Measurements from ENCODE around the gene GOLGA6A. TPM values are rescaled to one million over a fixed set of nuclear protein-coding genes. Genes with fewer than 3 reads are reported as not detected.
"Not testable (repeated sequence)": the region's sequence is repeated elsewhere in the genome, so short reads cannot be mapped to it uniquely, and the experiment has no call there.

Gene GOLGA6A
- polyA plus RNA-seq, 3 donors from 2014 or later, result not detected

- not testable (repeated sequence) for H3K27me3 Mint-ChIP-seq (ENCODE audit: low read depth in 3 of 3); H3K36me3 Mint-ChIP-seq; H3K4me1 Mint-ChIP-seq; H3K9me3 Mint-ChIP-seq; H3K27ac Mint-ChIP-seq; H3K4me3 Mint-ChIP-seq
- DNase-seq, result peak in 1 of 3 donors; percentile 7
These were observed 9.6 kb downstream of the GOLGA6A start for GRCh38 chr15:74072614-74073337.

GRCh38 chr15:74072132-74072531 is 10.2 kb downstream of the GOLGA6A start:
- H3K9me3 Mint-ChIP-seq; DNase-seq; H3K36me3 Mint-ChIP-seq; H3K27ac Mint-ChIP-seq; H3K4me1 Mint-ChIP-seq; H3K4me3 Mint-ChIP-seq; H3K27me3 Mint-ChIP-seq (ENCODE audit: low read depth in 3 of 3): not testable (repeated sequence)

GRCh38 chr15:74071645-74072044 is 10.7 kb downstream of the GOLGA6A start:
- not testable (repeated sequence) for H3K4me3 Mint-ChIP-seq; H3K9me3 Mint-ChIP-seq; H3K27me3 Mint-ChIP-seq (ENCODE audit: low read depth in 3 of 3); DNase-seq; H3K4me1 Mint-ChIP-seq; H3K36me3 Mint-ChIP-seq; H3K27ac Mint-ChIP-seq

GRCh38 chr15:74065684-74066411 is 16.5 kb downstream of the GOLGA6A start:
- peak; percentile 42 to 61 (median 45) for DNase-seq
- H3K4me1 Mint-ChIP-seq, H3K27ac Mint-ChIP-seq: not testable (repeated sequence)

DNA sequence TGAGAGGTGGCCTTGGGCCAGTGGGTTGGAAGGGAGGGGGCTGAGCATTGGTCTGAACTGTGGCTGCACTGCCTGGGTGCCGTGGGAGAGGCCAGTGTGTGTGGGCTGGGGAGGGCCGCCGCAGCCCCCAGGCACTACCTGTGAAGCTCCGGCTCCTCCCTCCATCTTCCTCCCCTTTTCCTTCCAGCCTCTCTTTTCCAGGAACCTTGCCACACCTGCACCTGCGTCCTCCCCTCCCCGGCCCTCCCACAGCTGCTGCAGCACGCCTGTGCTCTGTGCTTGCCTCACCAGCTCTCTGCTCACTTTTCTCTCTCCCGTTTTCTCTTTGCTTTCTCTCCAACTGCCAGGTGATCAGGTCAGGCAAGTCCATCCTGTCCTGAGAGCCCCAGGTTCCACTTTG is 17.5 kb downstream of the GOLGA6A start:
- H3K27me3 Mint-ChIP-seq (ENCODE audit: low read depth in 3 of 3); H3K4me1 Mint-ChIP-seq; H3K27ac Mint-ChIP-seq; H3K9me3 Mint-ChIP-seq; H3K36me3 Mint-ChIP-seq; DNase-seq; H3K4me3 Mint-ChIP-seq: not testable (repeated sequence)

More at GRCh38 chr15:74065684-74066411, 16.5 kb downstream of the GOLGA6A start:
- H3K4me3 Mint-ChIP-seq; H3K36me3 Mint-ChIP-seq; H3K9me3 Mint-ChIP-seq; H3K27me3 Mint-ChIP-seq (ENCODE audit: low read depth in 3 of 3): not testable (repeated sequence)

DNA sequence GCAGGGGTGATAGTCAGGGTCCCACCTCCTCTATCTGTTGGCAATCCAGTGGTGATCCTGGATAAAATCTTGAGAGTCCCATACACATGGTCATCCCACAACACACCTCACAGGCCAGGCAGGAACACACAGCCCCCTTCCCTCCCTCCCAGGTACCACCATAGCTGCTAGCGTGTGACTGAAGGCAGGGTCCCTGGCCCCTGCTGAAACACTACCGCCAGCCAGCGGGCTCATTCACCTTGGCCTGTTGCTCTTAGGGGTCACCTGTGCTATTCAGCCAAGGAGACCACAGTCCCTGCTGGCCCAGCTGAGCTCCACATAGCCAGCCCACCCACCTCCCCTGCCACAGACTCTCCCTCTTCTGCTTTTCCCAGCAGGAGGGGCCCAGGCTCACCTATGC is 18.2 kb downstream of the GOLGA6A start:
- not testable (repeated sequence) for DNase-seq, H3K9me3 Mint-ChIP-seq

DNA sequence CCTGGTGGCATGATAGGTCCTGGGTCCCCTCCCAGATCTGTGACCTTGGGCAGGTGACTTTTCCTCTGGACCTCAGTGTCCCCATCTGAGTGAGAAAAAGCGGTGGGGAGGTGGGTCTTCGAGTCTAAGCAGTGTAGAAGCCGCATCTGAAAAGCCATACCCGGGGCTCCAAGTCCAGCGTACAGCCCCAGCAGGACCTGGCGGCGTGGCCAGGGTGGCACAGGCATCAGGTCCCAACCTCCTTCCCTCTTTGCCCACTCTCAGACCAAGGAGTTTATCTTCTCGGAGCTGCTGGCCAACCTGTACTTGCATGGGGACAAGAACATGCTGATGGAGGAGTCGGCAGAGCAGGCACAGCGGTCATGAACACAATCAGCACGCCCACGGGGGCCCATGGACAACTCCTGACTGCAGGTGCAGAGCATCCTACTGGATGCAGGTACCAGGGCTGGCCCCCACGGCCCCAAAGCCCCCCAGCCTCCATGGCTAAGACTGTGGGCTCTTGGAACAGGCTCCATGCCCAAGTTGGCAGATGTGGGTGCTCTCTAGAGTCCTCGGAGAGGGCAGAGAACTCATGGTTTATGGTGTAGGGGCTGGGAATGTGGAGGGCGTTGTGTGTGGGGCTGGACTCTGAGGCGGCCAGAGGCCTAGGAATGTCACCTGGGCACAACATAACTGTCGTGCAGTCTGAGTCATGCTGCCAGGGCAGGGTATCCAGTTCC is 18.8 kb downstream of the GOLGA6A start:
- not testable (repeated sequence) for H3K9me3 Mint-ChIP-seq; H3K4me1 Mint-ChIP-seq; H3K36me3 Mint-ChIP-seq; H3K27ac Mint-ChIP-seq; H3K4me3 Mint-ChIP-seq; DNase-seq; H3K27me3 Mint-ChIP-seq (ENCODE audit: low read depth in 3 of 3)

More for the DNA sequence above, 18.2 kb downstream of the GOLGA6A start:
- not testable (repeated sequence) for H3K4me1 Mint-ChIP-seq; H3K27ac Mint-ChIP-seq; H3K4me3 Mint-ChIP-seq; H3K36me3 Mint-ChIP-seq; H3K27me3 Mint-ChIP-seq (ENCODE audit: low read depth in 3 of 3)

DNA sequence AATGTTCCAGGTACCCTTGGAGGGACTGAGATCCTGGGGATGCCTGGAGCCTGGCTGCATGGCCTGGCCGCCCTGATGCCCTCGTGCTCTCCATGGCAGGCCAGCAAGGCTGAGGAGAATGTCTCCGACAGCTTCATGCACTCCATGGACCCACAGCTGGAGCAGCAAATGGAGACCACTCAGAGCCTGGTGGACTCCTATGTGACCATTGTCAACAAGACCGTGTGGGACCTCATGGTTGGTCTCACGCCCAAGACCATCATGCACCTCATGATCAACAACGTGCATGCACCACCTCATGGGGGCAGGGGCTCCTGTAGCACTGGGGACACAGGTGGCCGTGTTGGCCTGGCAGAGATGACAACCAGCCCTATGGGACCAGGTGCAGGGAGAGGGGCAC is 19.7 kb downstream of the GOLGA6A start:
- DNase-seq, result no peak
- Mint-ChIP-seq H3K27ac (peak overlapping the region in 1 of 6 donors; percentile 15), H3K27me3 (ENCODE audit: low read depth in 3 of 3) (no peaks in the 10 kb centered on the region), H3K36me3 (peaks cover 3 to 12% (median 4%) of the 10 kb centered on the region in 3 donors), H3K4me1 (no peaks in the 10 kb centered on the region), H3K9me3 (no peaks in the 10 kb centered on the region), H3K4me3 (no peak overlapping the region)

DNA sequence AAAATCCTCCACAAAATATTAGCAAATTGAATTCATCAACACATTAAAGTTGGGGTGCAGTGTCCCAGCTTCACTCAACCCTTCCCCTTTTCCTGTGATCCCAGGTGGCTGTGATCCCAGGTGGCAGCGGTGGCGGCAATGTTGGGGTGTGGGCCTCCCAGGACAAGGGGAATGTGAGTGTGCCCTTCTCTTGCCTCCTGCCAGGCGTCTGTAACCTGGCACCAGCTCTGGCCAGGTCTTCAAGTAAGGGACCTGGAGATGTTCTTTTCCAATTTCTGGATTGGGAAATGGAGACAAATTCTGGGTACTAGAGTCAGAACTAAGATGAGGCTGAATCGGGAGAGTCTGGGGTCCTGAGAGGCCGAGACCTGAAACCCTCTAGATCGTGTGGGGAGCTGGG is 20.1 kb downstream of the GOLGA6A start:
- Mint-ChIP-seq H3K9me3 (no peaks in the 10 kb centered on the region), H3K36me3 (peaks cover 3 to 12% (median 4%) of the 10 kb centered on the region in 3 donors), H3K27ac (no peak overlapping the region), H3K4me3 (no peak overlapping the region), H3K4me1 (no peaks in the 10 kb centered on the region), H3K27me3 (ENCODE audit: low read depth in 3 of 3) (no peaks in the 10 kb centered on the region)
- no peak for DNase-seq

- H3K27ac Mint-ChIP-seq, result peak overlapping the region in 1 of 6 donors; percentile 53
- no peak for DNase-seq
- H3K4me1 Mint-ChIP-seq, result no peaks in the 10 kb centered on the region
- H3K4me3 Mint-ChIP-seq, result no peak overlapping the region
- H3K9me3 Mint-ChIP-seq, result no peaks in the 10 kb centered on the region
- H3K36me3 Mint-ChIP-seq, result peaks cover 3 to 12% (median 4%) of the 10 kb centered on the region in 3 donors
- H3K27me3 Mint-ChIP-seq (ENCODE audit: low read depth in 3 of 3), result no peaks in the 10 kb centered on the region
These were observed 22.1 kb downstream of the GOLGA6A start for GRCh38 chr15:74060251-74060650.

DNA sequence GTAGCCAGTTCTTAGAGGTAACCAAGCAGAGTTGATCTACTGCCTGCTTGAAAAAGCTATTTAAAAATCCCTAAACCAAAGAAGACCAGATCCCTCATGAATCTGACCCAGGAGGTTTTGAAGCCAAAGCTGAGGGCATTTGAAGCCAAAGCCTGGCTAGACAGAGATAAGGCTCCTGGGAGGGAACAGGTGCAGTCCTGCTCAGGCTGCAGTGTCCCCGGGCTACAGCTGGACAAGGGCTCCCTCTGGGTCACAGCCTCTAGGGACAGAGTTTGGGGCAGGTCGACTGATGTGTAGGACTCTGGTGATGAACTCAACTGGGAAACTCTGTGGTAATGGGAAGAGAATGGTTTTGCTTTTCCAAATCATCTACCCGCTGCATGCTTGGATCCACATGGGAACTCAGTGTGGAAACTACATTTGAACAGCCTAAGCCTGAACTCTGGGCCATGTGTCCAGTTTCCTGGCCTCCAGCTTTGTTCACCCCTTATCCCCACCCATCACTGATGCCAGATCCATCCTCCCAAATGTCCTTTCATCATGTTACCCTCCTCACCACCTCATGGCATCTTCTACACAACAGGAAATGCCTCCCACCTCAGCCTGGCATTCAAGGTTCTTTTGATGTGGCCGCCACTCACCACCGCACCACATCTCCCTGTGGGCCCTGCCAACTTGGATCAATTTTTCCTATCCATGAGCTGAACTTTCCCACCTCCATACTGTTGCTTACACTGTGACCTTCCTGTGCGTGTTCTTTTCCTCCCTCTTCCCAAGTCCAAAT is 23.1 kb downstream of the GOLGA6A start:
- DNase-seq; H3K27me3 Mint-ChIP-seq (ENCODE audit: low read depth in 3 of 3); H3K9me3 Mint-ChIP-seq; H3K4me1 Mint-ChIP-seq; H3K4me3 Mint-ChIP-seq: not testable (repeated sequence)
- Mint-ChIP-seq H3K27ac (peak overlapping the region in 1 of 6 donors; percentile 40), H3K36me3 (peaks cover 3 to 12% (median 4%) of the 10 kb centered on the region in 3 donors)

DNA sequence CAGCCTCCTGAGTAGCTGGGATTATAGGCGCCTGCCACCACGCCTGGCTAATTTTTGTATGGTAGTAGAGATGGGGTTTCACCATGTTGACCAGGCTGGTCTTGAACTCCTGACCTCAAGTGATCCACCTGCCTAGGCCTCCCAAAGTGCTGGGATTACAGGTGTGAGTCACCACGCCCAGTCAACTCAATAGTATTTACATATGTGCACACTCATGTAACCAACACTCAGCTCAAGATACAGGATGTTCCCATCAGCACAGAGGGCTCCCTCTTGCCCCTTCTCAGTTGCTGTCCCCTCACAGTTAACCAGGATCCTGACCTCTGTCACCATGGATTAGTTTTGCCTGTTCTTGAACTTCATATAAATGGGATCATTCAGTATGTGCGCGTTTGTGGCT is 26.0 kb downstream of the GOLGA6A start:
- Mint-ChIP-seq H3K27ac (peak overlapping the region in 1 of 6 donors; percentile 50), H3K36me3 (peaks cover 3 to 12% (median 4%) of the 10 kb centered on the region in 3 donors), H3K4me1 (peaks cover 6 to 15% of the 10 kb centered on the region in 2 donors)
- not testable (repeated sequence) for H3K9me3 Mint-ChIP-seq; H3K4me3 Mint-ChIP-seq; H3K27me3 Mint-ChIP-seq (ENCODE audit: low read depth in 3 of 3); DNase-seq

DNA sequence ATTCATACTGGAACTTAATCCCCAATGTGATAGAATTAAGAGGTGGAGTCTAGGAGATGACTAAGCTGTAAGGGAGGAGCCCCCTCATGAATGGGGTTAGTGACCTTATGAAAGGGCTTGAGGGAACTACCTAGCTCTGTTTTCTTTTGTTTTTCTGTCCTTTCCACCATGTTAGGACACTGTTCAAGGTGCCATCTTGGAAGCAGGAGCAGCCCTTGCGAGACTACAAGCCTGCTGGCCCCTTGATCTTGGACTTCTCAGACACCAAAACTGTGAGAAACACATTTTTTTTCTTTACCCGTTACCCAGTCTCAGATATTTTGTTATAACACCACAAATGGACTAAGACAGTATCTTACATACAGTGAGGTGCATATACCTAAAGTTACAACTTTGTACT is 26.5 kb downstream of the GOLGA6A start:
- H3K4me3 Mint-ChIP-seq, result no peak overlapping the region
- no peak for DNase-seq
- peaks cover 3 to 12% (median 4%) of the 10 kb centered on the region in 3 donors for H3K36me3 Mint-ChIP-seq
- peaks cover 0 to 5% (median 0%) of the 10 kb centered on the region in 3 donors for H3K27me3 Mint-ChIP-seq (ENCODE audit: low read depth in 3 of 3)
- peaks cover 6 to 15% of the 10 kb centered on the region in 2 donors for H3K4me1 Mint-ChIP-seq
- H3K9me3 Mint-ChIP-seq, result no peaks in the 10 kb centered on the region
- no peak overlapping the region for H3K27ac Mint-ChIP-seq
